Stimulated activated naive B cell treated with anti-CD40 and anti-IgM and Interleukin-4, amounts not matched to agents 10 μg/mL and 1 μg/mL and 100 μg/mL, for 72 hours (primary cell): ENCODE measurements around the gene ZAR1L.

Experiments used
- ATAC-seq, 2 donors: fragments of 150-1000 bp; cut with Tn5 transposase; replicated peaks; 2 replicates each; pipeline ENCODE4 v1.10.0; 2021; ENCODE audit warnings: moderate library complexity in 1 of 2
- DNase-seq: peaks from one replicate; pipeline ENCODE4 v3.0.0; 2021
- H3K27ac Mint-ChIP-seq: one replicate; pipeline ENCODE4 v1.8.0; 2022; ENCODE audit warnings: mild to moderate bottlenecking, mixed read lengths
- H3K27me3 Mint-ChIP-seq, 2 donors: one replicate each; pipeline ENCODE4 v1.8.0; 2022; ENCODE audit warnings: mixed read lengths in 2 of 2
- H3K36me3 Mint-ChIP-seq, 2 donors: one replicate each; pipeline ENCODE4 v1.8.0; 2022; ENCODE audit warnings: mixed read lengths in 2 of 2, mild to moderate bottlenecking in 1 of 2
- H3K4me1 Mint-ChIP-seq, 2 donors: one replicate each; pipeline ENCODE4 v1.8.0; 2022; ENCODE audit warnings: mixed read lengths in 2 of 2, mild to moderate bottlenecking in 1 of 2
- H3K4me3 Mint-ChIP-seq, 2 donors: one replicate each; pipeline ENCODE4 v1.8.0; 2022; ENCODE audit warnings: mild to moderate bottlenecking in 2 of 2, mixed read lengths in 2 of 2, moderate library complexity in 1 of 2
- H3K9me3 Mint-ChIP-seq, 2 donors: one replicate each; pipeline ENCODE4 v1.8.0; 2022; ENCODE audit warnings: mixed read lengths in 2 of 2, mild to moderate bottlenecking in 1 of 2

ZAR1L gene

GRCh38 chr13:32255724-32256109 is 59.4 kb downstream of the ZAR1L start:
- Mint-ChIP-seq H3K36me3 (no peaks in the 10 kb centered on the region), H3K27me3 (no peaks in the 10 kb centered on the region), H3K27ac (no peak overlapping the region), H3K9me3 (no peaks in the 10 kb centered on the region), H3K4me3 (no peak overlapping the region), H3K4me1 (no peaks in the 10 kb centered on the region)
- ATAC-seq = no peak
- no peak for DNase-seq

- no peak overlapping the region for H3K27ac Mint-ChIP-seq
- no peaks in the 10 kb centered on the region for H3K9me3 Mint-ChIP-seq
- no peaks in the 10 kb centered on the region for H3K36me3 Mint-ChIP-seq
- no peaks in the 10 kb centered on the region for H3K4me1 Mint-ChIP-seq
- no peak overlapping the region for H3K4me3 Mint-ChIP-seq
- DNase-seq = no peak
- no peaks in the 10 kb centered on the region for H3K27me3 Mint-ChIP-seq
- no peak for ATAC-seq
Observed at GRCh38 chr13:32254916-32255723, 60.0 kb downstream of the ZAR1L start.

- Mint-ChIP-seq H3K4me1 (no peaks in the 10 kb centered on the region), H3K9me3 (no peaks in the 10 kb centered on the region), H3K36me3 (no peaks in the 10 kb centered on the region), H3K27ac (no peak overlapping the region), H3K27me3 (no peaks in the 10 kb centered on the region), H3K4me3 (no peak overlapping the region)
- DNase-seq (no peak), ATAC-seq (no peak)
Observed at GRCh38 chr13:32254416-32254815, 60.7 kb downstream of the ZAR1L start.

- no peak for DNase-seq
- no peak for ATAC-seq
- Mint-ChIP-seq H3K36me3 (no peaks in the 10 kb centered on the region), H3K9me3 (no peaks in the 10 kb centered on the region), H3K4me3 (no peak overlapping the region), H3K27me3 (no peaks in the 10 kb centered on the region), H3K27ac (no peak overlapping the region), H3K4me1 (no peaks in the 10 kb centered on the region)
Observed at GRCh38 chr13:32253911-32254399, 61.2 kb downstream of the ZAR1L start.
